HG02642 (cell line): ENCODE results near the gene ZNF585A.
"Not testable (repeated sequence)": the region's sequence is repeated elsewhere in the genome, so short reads cannot be mapped to it uniquely, and the experiment has no call there.

ENCODE experiments used
- ATAC-seq: cut with Tn5 transposase; IDR thresholded peaks from one replicate; pipeline ENCODE4 v1.9.1; 2021; ENCODE audit warnings: mild to moderate bottlenecking; ENCODE audit not compliant: unreplicated experiment, poor library complexity

Gene ZNF585A

DNA sequence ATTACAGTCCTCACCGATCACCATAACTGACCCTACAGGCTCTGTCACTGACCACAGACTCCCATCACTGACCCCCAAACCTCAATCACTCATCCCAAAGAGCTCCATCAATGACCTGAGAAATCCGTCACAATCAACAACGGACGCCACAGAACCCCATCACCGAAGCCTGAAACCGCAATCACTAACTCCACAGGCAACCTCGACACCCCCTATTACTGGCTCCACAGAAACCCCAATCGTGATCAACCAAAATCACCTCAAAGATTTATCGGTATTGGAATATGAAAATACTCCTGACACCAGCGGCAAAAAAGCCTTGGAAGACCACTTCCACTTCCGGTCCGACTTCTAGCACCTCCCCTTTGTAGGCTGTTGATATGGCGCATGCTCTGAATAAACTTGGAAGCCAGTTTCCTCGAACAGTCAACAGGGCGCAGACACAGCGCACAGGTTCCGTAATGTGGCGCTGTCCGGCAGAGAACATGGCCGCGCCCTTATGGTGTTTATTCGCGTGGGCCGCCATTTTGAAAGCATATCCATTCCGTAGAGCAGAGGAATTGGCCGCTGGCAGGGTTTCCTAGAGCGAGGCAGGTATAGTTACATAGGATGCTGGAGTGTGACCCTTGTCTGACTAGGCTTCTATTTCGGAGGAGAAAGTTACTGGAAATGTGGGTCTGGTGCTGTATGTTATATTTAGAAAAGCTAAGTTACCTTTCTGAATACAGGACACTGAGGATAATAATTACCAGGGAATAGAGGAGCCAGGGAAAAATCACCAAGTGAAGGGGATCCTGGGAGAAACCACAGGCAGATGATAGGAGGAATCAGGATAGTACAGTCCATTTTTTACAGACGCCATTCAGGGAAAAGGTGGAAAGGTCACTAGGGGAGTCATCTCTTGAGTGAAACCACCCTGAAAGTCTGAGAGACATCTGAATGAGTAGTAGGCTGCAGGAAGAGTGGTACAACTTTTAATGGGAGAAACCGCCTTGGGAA is at the start of gene ZNF585A:
ZNF585A (minus strand) TSS at position 328 of the 999 bp plus-strand sequence. CDS start 2,785 bp downstream, outside the sequence.
- ATAC-seq = peak; percentile 97

DNA sequence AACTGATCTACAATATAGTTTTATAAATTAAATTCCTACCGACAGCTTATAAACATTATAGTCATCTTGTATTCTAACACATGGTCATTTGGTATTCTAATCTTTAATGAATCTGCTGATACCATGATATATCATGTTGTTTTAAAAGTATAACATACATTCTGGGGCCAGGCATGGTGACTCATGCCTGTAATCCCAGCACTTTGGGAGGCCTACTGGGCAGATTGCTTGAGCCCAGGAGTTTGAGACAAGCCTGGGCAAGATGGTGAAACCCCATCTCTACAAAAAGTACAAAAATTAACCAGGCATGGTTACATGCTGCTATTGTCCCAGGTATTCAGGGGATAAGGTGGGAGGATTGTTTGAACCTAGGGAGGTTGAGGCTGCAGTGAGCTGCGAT is 48.6 kb upstream of the ZNF585A start:
- no peak for ATAC-seq

DNA sequence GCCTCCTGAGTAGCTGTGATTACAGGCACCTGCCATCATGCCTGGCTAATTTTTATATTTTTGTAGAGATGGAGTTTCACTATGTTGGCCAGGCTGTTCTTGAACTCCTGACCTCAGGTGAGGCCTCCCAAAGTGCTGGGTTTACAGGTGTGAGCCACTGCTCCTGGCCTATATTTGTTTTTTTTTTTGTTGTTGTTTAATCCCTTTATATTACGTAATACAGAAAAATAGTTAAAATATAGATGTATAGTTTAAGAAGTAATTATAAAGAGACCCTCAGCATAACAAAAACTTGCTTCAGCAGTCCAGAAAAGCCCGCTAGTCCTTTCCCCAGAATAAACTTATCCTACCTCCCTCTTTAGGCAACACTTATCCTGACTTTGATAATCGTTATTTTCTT is 47.9 kb upstream of the ZNF585A start:
- no peak for ATAC-seq

DNA sequence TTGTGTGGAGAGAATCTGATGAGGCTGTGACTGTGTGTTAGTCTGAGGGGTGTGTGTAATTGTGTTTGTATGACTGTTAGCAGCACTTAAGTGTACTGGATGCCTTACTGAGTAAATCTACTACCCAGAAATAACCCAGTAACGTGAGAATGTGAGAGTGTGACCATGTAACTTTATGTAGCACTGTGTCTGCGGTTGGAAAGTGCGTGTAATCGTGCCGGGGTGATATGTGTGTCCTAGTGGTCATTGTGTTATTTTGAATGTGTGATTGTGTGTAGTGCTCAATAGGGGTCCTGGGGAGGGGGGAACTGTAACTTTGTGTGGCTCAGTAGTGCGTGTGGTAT is 46.1 kb upstream of the ZNF585A start:
- no peak for ATAC-seq

DNA sequence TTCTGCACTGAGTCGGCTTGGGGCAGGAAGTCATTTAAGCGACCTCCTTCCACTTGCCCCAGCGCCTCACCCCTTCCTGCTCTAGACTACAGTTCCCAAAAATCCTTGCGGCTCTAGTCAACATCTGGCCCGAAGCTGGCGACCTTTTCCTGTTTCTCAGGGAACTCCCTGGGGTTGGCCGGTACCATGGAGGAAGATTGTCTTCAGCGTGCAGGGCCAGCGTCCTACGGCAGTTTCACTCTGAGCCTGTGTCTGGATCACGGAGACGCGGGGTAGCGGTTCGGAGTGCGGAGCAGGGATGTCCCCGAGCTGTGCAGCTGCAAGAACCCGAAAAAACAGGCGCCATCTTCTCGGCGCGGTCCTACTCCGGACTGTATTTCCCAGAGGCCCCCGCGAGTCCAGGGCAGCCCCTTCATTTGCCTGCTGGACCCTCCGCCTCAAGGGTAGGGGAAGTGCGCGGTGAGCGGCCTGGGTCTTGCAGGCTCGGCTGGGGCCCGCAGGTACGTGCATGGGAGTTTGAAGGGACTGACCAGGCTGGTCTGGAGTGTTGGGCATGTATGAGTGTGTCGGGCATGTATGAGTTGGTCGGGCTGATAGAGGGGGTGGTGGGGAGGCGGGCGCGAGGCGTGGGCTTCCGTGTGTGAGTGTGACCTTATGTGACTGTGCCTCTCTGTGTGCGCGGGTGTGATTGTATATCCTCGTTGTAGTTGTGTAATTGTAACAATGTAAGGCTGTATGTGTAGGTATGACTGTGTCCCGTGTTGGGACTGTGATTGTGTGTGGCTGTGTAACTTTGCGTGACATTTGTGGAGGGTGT is 45.5 kb upstream of the ZNF585A start, which contains the start of gene ZNF383:
ZNF383 (plus strand) TSS at position 440 of the 817 bp plus-strand sequence. CDS start 12,240 bp downstream, outside the sequence.
- peak; percentile 90 for ATAC-seq

DNA sequence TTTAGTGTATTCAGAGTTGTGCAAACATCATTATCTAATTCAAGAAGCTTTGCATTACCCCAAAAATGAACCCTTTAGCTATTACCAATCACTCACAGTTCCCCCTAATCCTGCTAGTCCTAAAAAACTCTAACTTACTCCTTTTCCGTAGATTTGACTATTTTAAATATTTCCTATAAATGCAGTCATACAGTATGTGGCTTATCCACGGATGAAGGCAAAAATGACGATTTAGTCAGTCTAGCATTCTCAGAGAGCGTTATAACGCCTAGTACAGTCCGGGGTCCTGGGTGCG is 44.9 kb upstream of the ZNF585A start:
- peak; percentile 1 for ATAC-seq

DNA sequence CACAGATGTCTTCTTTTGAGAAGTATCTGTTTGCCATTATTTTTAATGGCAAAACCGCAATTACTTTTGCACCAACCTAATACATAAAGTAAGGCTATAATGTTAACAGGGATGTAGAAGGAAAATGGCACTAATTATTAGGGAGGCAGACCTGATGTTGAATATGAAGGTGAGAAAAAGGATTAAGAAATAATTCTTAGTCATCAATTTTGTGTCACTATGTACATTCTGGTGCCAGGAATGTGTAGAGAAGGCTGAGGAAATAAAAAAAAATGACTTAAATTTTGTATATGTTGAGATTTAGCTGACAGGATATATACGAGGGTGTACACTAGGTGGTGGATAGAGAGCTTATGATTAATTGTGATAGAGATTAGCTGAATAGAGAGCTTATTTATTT is 25.3 kb upstream of the ZNF585A start:
- ATAC-seq = no peak

DNA sequence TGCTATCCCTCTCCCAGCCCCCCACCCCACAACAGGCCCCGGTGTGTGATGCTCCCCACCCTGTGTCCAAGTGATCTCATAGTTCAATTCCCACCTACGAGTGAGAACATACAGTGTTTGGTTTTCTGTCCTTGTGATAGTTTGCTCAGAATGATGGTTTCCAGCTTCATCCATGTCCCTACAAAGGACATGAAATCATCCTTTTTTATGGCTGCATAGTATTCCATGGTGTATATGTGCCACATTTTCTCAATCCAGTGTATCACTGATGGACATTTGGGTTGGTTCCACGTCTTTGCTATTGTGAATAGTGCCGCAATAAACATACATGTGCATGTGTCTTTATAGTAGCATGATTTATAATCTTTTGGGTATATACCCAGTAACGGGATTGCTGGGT is 24.6 kb upstream of the ZNF585A start:
- not testable (repeated sequence) for ATAC-seq

DNA sequence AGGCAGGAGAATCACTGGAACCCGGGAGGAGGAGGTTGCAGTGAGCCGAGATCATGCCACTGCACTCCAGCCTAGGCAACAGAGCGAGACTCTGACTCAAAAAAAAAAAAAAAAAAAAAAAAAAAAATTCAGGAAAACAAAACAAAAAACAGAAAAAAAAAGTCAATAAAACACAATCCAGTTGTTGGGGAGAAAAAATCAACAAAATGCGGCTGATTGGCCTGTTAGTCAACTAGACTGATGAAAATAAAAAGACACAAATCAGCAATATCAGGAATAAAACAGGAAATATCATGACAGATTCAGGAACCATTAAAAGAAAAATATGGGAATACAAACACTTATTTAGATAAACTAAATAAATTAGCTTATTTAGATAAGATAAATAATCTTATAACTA is 22.8 kb upstream of the ZNF585A start:
- ATAC-seq = not testable (repeated sequence)

DNA sequence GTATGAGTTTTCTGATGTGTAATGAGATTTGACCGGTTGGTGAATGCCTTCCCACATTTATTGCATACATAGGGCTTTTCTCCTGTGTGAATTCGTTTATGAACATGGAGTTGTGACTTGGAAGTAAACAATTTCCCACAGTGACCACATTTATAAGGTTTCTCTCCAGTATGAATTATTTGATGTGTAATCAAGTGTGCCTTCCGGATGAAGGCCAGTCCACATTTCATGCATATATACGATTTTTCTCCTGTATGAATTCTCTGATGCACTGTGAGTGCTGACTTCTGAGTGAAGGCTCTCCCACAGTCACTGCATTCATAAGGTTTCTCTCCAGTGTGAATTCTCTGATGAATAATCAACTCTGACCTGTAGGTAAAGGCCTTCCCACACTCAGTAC is 13.6 kb upstream of the ZNF585A start:
- ATAC-seq = not testable (repeated sequence)

DNA sequence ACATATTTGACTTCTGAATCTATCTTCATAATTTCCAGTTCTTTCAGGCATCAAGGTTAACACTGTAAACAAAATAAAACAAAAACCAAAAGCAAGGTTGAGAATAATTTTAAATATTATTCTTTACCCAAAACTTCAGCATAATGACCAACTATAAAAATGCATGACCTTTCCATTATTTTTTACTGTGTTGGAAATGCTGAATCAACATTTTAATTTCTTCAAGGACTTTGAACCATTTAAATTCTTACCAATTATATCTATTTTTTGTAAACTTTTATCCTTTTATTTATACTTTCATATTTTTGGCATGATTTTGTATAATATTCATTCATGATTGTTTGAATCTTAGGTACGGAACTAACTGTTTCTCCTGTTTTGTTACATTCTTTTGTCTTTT is 6.9 kb downstream of the ZNF585A start:
- ATAC-seq = no peak

DNA sequence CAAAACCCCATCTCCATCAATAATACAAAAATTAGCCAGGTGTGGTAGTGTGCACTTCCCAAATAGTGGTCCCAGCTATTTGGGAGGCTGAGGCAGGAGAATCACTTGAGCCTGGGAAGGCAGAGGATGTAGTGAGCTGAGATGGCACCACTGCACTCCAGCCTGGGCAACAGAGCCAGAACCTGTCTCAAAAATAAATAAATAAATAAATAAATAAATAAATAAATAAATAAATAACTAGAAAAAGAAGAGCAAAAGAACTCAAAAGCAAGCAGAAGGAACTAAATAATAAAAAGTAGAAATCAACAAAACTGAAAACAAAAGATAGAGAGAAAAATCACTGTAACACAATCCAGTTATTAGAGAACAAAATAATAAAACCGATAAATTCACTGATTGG is 12.3 kb downstream of the ZNF585A start:
- no peak for ATAC-seq

DNA sequence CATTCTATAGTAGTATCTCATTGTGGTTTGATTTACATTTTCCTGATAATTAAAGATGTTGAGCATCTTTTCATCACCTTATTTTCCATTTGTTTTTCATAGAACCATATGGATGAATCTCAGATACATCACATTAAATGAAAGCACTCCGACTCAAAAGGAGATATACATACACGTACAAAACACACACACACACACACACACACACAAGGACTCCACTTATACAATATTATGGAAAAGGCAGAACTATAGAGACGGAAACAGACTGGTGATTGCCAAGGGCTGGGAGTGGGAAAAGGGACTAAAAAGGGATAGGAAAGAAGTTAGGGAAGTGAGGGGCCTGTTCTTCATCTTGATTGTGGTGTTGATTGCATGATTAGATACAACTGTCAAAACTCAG is 24.3 kb downstream of the ZNF585A start:
- ATAC-seq = no peak

DNA sequence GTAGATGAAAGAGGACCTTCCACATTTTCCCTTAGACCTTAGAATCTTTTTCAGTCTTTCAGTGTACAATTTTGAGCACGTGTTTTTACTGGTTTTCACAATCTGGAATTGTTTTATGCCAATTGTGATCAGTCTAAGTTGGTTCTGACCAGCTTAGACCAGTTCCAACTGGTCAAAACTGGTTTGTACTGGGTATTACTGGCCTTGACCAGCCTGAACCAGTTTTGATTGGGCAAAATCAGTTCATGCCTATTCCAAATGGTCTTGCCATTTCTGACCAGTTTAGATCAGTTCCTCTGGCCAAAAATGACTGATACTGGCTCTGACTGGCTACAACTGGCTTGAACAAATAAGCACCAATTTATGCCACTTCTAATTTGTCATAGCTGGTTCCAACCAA is 36.4 kb downstream of the ZNF585A start:
- ATAC-seq = no peak

DNA sequence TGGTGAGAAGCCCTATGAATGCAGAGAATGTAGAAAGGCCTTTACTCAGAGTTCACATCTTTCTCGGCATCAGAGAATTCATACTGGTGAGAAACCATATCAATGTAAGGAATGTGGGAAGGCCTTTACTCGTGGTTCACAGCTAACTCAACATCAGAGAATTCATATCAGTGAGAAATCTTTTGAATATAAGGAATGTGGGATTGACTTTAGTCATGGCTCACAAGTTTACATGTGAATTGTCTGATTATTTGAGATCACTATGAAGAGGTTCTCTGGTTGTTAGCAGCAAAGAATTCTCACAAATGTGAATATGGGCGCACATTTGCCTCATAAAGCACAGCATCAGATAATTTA is 43.7 kb downstream of the ZNF585A start:
- ATAC-seq = no peak

DNA sequence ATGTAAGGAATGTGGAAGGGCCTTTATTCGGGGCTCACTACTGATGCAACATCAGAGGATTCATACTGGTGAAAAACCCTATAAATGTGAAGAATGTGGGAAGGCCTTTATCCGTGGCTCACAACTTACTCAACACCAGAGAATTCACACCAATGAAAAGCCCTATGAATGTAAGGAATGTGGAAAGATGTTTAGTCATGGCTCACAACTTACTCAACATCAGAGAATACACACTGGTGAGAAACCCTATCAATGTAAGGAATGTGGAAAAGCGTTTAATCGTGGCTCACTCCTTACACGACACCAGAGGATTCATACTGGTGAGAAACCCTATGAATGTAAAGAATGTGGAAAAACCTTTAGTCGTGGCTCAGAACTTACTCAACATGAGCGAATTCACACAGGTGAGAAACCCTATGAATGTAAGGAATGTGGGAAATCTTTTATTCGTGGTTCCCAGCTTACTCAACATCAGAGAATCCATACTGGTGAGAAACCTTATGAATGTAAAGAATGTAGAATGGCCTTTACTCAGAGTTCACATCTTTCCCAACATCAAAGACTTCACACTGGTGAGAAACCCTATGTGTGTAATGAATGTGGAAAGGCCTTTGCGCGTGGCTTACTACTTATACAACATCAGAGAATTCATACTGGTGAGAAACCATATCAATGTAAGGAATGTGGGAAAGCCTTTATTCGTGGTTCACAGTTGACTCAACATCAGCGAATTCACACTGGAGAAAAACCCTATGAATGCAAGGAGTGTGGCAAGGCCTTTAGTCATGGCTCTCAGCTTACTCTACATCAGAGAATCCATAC is 44.3 kb downstream of the ZNF585A start:
- no peak for ATAC-seq

DNA sequence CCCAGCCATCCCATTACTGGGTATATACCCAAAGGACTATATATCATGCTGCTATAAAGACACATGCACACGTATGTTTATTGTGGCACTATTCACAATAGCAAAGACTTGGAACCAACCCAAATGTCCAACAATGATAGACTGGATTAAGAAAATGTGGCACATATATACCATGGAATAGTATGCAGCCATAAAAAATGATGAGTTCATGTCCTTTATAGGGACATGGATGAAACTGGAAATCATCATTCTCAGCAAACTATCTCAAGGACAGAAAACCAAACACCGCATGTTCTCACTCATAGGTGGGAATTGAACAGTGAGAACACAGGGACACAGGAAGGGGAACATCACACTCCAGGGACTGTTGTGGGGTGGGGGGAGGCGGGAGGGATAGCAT is 50.4 kb downstream of the ZNF585A start:
- ATAC-seq = not testable (repeated sequence)

DNA sequence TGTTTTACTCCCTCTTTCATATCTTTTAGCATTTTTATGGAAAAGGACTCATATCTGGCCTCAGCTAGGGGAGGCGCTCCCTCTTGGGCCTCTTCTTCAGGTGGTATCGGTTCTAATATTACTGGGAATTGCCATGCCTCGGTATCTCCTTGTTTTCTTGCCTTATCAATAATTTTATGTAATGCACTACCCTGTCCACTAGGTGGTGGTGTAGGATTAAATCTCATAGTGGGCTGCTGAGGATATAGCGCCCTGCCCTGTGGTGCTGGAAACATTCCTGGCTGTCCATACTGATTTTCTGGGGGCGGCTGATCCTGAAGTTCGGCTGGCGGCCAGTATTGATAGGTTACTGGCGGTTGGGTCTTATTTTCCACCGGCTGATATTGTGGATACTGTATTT is 58.5 kb downstream of the ZNF585A start:
- ATAC-seq = no peak

DNA sequence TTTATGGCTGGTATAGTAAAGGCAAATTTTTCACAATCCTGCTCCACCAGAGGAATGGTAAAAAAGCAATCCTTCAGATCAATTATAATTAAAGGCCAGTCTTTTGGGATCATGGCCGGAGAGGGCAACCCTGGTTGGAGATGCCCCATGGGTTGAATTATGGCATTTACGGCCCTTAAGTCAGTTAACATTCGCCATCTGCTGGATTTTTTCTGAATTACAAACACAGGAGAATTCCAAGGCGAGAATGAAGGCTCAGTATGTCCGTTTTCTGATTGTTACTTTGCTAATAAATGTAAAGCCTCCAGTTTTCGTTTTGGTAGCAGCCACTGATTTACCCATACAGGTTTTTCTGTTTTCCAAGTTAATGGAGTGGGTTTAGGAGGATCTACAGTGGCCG is 60.7 kb downstream of the ZNF585A start:
- not testable (repeated sequence) for ATAC-seq

DNA sequence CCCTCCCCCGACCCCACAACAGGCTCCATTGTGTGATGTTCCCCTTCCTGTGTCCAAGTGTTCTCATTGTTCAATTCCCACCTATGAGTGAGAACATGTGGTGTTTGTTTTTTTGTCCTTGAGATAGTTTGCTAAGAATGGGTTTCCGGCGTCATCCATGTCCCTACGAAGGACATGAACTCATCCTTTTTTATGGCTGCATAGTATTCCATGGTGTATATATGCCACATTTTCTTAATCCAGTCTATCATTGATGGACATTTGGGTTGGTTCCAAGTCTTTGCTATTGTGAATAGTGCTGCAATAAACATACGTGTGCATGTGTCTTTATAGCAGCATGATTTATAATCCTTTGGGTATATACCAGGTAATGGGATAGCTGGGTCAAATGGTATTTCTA is 68.4 kb downstream of the ZNF585A start:
- not testable (repeated sequence) for ATAC-seq

DNA sequence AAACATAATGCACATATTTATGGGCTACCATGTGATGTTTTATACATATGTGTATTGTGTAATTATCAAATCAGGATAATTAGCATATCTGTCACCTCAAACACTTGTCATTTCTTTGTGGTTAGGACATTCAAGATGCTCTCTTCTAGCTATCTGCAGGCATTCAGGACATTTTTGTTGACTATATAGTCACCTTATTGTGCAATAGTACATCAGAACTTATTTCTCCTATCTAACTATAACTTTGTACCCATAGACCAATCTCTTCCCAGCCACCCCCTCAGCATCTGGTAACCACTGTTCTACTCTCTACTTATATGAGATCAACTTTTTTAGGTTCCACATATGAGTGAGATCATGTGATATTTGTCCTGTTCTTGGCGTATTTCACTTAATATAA is 73.9 kb downstream of the ZNF585A start:
- no peak for ATAC-seq
